HepG2 (cell line): ENCODE results near the gene EXOC6B. TPM values are rescaled to one million over a fixed set of nuclear protein-coding genes. Genes with fewer than 3 reads are reported as not detected.

Experiments
- ATAC-seq: fragments of 200-7000 bp; cut with Tn5 transposase; 3 replicates; pipeline ENCODE4 v1.9.1; 2020; ENCODE audit warnings: mild to moderate bottlenecking, moderate library complexity
- BruUV-seq: library from RNA; stranded (reverse); fragments of 400-500 nt; replicated peaks from 2 replicates; lab custom pipeline; 2021; lab: Mats Ljungman, UMichigan
- CTCF ChIA-PET: fragments of 300-600 bp; formaldehyde crosslinking; extraction: SDS; loops from one replicate; lab custom pipeline; 2021; ENCODE audit warnings: low total read pairs, inconsistent platforms, low intra/inter-chr PET ratio; lab: Yijun Ruan, JAX
- POLR2A ChIA-PET: fragments of 350-600 bp; sonication (Branson Sonifier 250); formaldehyde crosslinking; loops from one replicate; lab custom pipeline; 2020; ENCODE audit warnings: antibody characterized with exemption, inconsistent platforms; lab: Yijun Ruan, JAX
- DNase-seq: peaks from one replicate; pipeline ENCODE4 v3.0.0-alpha.2; 2015; ENCODE audit warnings: low spot score
- FAIRE-seq: peaks from 3 replicates; lab custom pipeline; 2011; peaks lifted over from hg19 to GRCh38; lab: Jason Lieb, UNC
- H2AFZ ChIP-seq: one replicate; pipeline ENCODE4 v1.6.1; 2011; ENCODE audit warnings: low read length, inconsistent platforms
- H3K27ac ChIP-seq: fragments of 300-600 bp; 3 replicates; pipeline ENCODE4 v1.8.0; 2011; ENCODE audit warnings: mixed run types, mild to moderate bottlenecking, mixed read lengths, low read length, inconsistent platforms; ENCODE audit not compliant: insufficient read depth; ENCODE audit errors: extremely low read length
- H3K27me3 ChIP-seq, 2 experiments: fragments of 200-600 bp in 1 of 2; 2 replicates in 1 of 2; 3 replicates in 1 of 2; pipeline versions ENCODE4 v1.6.0 to v1.8.0; 2011; ENCODE audit warnings: low read length in 2 of 2, mild to moderate bottlenecking in 2 of 2, moderate library complexity in 2 of 2, inconsistent platforms in 1 of 2; ENCODE audit not compliant: insufficient read depth in 2 of 2, control insufficient read depth in 1 of 2
- H3K36me3 ChIP-seq, 2 experiments: fragments of 200-600 bp in 1 of 2; replicated peaks in 1 of 2; 2 replicates in 1 of 2; 3 replicates in 1 of 2; pipeline versions ENCODE4 v1.5.1 to v1.8.0; 2011; ENCODE audit warnings: low read length in 2 of 2, inconsistent platforms in 1 of 2; ENCODE audit not compliant: insufficient read depth in 2 of 2, control insufficient read depth in 1 of 2
- H3K4me1 ChIP-seq: 2 replicates; pipeline ENCODE4 v1.5.1; 2012; ENCODE audit warnings: low read length, inconsistent platforms; ENCODE audit not compliant: insufficient read depth
- H3K4me2 ChIP-seq: 2 replicates; pipeline ENCODE4 v1.6.0; 2011; ENCODE audit warnings: low read depth, low read length, inconsistent platforms
- H3K4me3 ChIP-seq, 3 experiments: fragments of 200-600 bp in 1 of 3; sonication (generic), shearing (Covaris generic) in 1 of 3; replicated peaks in 1 of 3; 2 replicates each; pipeline ENCODE4 v1.5.1; 2011 to 2016; ENCODE audit warnings: low read length in 3 of 3, inconsistent platforms in 2 of 3, low read depth in 2 of 3, mild to moderate bottlenecking in 2 of 3, control low read depth in 1 of 3, mixed read lengths in 1 of 3; ENCODE audit not compliant: insufficient read depth in 1 of 3
- H3K79me2 ChIP-seq: one replicate; pipeline ENCODE4 v1.6.1; 2011; ENCODE audit warnings: low read length, inconsistent platforms; ENCODE audit not compliant: insufficient read depth
- H3K9ac ChIP-seq: 2 replicates; pipeline ENCODE4 v1.6.0; 2011; ENCODE audit warnings: mild to moderate bottlenecking, low read depth, low read length, inconsistent platforms; ENCODE audit not compliant: insufficient read depth
- H3K9me3 ChIP-seq: 2 replicates; pipeline ENCODE4 v1.5.1; 2012; ENCODE audit warnings: mild to moderate bottlenecking, low read length
- H4K20me1 ChIP-seq: 2 replicates; pipeline ENCODE4 v1.6.0; 2011; ENCODE audit warnings: inconsistent platforms, mild to moderate bottlenecking, low read length, moderate library complexity; ENCODE audit not compliant: insufficient read depth
- NFYB ChIP-seq: sonication (generic); formaldehyde crosslinking; IDR thresholded peaks from 2 replicates; pipeline ENCODE4 v1.4.0; 2020; ENCODE audit warnings: missing genetic modification reagents
- ZNF253 ChIP-seq: sonication (generic); formaldehyde crosslinking; IDR thresholded peaks from 2 replicates; pipeline ENCODE4 v1.8.0; 2022; ENCODE audit warnings: mild to moderate bottlenecking, missing genetic modification reagents, borderline replicate concordance
- WGBS: methylation state at CpG from one replicate; pipeline ENCODE4 v1.1.6; 2017; ENCODE audit warnings: low lambda C conversion rate; 5-methylcytosine and 5-hydroxymethylcytosine counted together
- in situ Hi-C: cut with HindIII; loops from 2 replicates; pipeline ENCODE4 v1.10.0; 2017; ENCODE audit warnings: low pct_unique_long_range_greater_than_20kb; ENCODE audit not compliant: extremely low pct_ligation_motif_present
- intact Hi-C: fragments of 100-400 bp; cut with micrococcal nuclease; formaldehyde crosslinking; loops from one replicate; pipeline ENCODE4 v1.10.0; 2022; ENCODE audit not compliant: unreplicated experiment
- polyA plus RNA-seq, 8 experiments: library from polyadenylated mRNA; depleted of rRNA in 3 of 8; stranded (reverse) in 7 of 8; unstranded in 1 of 8; fragments of >200 nt; fragmentation: Illumina TruSeq in 4 of 8; extraction: Trizol in 4 of 8; gene quantifications; 2 replicates each; pipeline versions ENCODE4 v1.2.1 to v1.2.3, GENCODE V29; 2011 to 2016; ENCODE audit warnings: low read depth in 4 of 8, missing spikeins in 1 of 8, mixed read lengths in 1 of 8; ENCODE audit not compliant: insufficient read depth in 1 of 8
- total RNA-seq, 5 experiments: library from RNA; depleted of rRNA; stranded (reverse); fragments of >200 nt; fragmentation: Illumina TruSeq; extraction: Trizol; gene quantifications; 2 replicates each; pipeline ENCODE4 v1.2.3, GENCODE V29; 2016; ENCODE audit warnings: low read depth in 1 of 5
- TF ChIP-seq, protein P1 (sequence below), 2 experiments: IDR thresholded peaks; 2 replicates each; pipeline ENCODE4 v1.6.1; 2011 to 2012; ENCODE audit warnings: low read length in 2 of 2, borderline replicate concordance in 1 of 2, low read depth in 1 of 2, mild to moderate bottlenecking in 1 of 2, moderate library complexity in 1 of 2
- TF ChIP-seq, protein P2 (sequence below): sonication (generic); formaldehyde crosslinking; IDR thresholded peaks from 2 replicates; pipeline ENCODE4 v1.5.0; 2020; ENCODE audit warnings: mild to moderate bottlenecking, missing genetic modification reagents

The EXOC6B gene
- total and polyA plus RNA-seq, 2 of the 13 experiments (the other 11 are each of a cell fraction or from before 2014, with no cell fraction given), result 9.1 to 15.9 TPM

DNA sequence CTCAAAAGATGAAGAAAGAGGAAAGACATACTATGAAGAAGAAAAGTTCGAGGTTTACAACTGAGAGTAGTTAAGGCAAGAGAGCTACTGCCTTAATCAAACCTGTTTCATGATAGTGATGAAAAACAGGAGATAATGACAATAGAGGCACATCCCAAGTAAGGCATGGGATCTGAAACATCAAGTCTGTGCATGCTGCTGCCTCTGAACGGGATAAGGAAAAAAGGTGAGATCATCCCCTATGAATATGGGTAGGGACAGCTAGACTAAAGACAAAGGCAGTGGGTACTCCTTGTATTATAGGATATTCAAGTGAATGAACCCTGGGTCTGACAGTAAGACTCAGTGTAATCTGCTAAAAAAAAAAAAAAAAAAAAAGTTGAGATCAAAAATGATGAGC, 3.0 kb downstream of the EXOC6B start:
- Histone ChIP-seq H3K9ac (no peak overlapping the region), H4K20me1 (no peaks in the 10 kb centered on the region), H3K27ac (no peak overlapping the region), H3K27me3 (no peaks in the 10 kb centered on the region), H3K4me2 (no peak overlapping the region), H3K4me3 (no peak overlapping the region), H3K9me3 (no peaks in the 10 kb centered on the region), H3K79me2 (peaks cover 18% of the 10 kb centered on the region), H3K36me3 (no peaks in the 10 kb centered on the region), H3K4me1 (peaks cover 31% of the 10 kb centered on the region), H2AFZ (no peak overlapping the region)
- no peak for FAIRE-seq
- BruUV-seq, result no TSS peak
- CTCF ChIA-PET, result no interaction called here
- intact Hi-C loops (no loop called here), in situ Hi-C loops (no loop called here)
- DNase-seq, result no peak
- WGBS, result 92% methylated on average over 2 of the region's 2 CpGs
- ATAC-seq, result no peak
- TF ChIP-seq, protein P1, sequence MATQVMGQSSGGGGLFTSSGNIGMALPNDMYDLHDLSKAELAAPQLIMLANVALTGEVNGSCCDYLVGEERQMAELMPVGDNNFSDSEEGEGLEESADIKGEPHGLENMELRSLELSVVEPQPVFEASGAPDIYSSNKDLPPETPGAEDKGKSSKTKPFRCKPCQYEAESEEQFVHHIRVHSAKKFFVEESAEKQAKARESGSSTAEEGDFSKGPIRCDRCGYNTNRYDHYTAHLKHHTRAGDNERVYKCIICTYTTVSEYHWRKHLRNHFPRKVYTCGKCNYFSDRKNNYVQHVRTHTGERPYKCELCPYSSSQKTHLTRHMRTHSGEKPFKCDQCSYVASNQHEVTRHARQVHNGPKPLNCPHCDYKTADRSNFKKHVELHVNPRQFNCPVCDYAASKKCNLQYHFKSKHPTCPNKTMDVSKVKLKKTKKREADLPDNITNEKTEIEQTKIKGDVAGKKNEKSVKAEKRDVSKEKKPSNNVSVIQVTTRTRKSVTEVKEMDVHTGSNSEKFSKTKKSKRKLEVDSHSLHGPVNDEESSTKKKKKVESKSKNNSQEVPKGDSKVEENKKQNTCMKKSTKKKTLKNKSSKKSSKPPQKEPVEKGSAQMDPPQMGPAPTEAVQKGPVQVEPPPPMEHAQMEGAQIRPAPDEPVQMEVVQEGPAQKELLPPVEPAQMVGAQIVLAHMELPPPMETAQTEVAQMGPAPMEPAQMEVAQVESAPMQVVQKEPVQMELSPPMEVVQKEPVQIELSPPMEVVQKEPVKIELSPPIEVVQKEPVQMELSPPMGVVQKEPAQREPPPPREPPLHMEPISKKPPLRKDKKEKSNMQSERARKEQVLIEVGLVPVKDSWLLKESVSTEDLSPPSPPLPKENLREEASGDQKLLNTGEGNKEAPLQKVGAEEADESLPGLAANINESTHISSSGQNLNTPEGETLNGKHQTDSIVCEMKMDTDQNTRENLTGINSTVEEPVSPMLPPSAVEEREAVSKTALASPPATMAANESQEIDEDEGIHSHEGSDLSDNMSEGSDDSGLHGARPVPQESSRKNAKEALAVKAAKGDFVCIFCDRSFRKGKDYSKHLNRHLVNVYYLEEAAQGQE (IDR thresholded peaks at IDR 0.05; ENCODE audit: borderline replicate concordance in 1 of 2, low read depth in 1 of 2, low read length in 2 of 2), result no peak
- TF ChIP-seq ZNF253 (CRISPR knock-in tag) (no peak), NFYB (no peak)
- TF ChIP-seq, protein P2, sequence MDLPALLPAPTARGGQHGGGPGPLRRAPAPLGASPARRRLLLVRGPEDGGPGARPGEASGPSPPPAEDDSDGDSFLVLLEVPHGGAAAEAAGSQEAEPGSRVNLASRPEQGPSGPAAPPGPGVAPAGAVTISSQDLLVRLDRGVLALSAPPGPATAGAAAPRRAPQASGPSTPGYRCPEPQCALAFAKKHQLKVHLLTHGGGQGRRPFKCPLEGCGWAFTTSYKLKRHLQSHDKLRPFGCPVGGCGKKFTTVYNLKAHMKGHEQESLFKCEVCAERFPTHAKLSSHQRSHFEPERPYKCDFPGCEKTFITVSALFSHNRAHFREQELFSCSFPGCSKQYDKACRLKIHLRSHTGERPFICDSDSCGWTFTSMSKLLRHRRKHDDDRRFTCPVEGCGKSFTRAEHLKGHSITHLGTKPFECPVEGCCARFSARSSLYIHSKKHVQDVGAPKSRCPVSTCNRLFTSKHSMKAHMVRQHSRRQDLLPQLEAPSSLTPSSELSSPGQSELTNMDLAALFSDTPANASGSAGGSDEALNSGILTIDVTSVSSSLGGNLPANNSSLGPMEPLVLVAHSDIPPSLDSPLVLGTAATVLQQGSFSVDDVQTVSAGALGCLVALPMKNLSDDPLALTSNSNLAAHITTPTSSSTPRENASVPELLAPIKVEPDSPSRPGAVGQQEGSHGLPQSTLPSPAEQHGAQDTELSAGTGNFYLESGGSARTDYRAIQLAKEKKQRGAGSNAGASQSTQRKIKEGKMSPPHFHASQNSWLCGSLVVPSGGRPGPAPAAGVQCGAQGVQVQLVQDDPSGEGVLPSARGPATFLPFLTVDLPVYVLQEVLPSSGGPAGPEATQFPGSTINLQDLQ (CRISPR knock-in tag), result no peak
- POLR2A ChIA-PET, result no interaction called here
